GM18868 (cell line): ENCODE data around the gene GABRB2.
A peak's percentile ranks its signal among the peaks of the same experiment; 100 is the strongest.
"Not testable (repeated sequence)": the region's sequence is repeated elsewhere in the genome, so short reads cannot be mapped to it uniquely, and the experiment has no call there.

ENCODE experiments used
- ATAC-seq: cut with Tn5 transposase; IDR thresholded peaks from one replicate; pipeline ENCODE4 v1.9.1; 2021; ENCODE audit warnings: mild to moderate bottlenecking, moderate library complexity; ENCODE audit not compliant: unreplicated experiment

The GABRB2 gene

GRCh38 chr5:161305601-161306000, 240.9 kb downstream of the GABRB2 start:
- no peak for ATAC-seq

DNA sequence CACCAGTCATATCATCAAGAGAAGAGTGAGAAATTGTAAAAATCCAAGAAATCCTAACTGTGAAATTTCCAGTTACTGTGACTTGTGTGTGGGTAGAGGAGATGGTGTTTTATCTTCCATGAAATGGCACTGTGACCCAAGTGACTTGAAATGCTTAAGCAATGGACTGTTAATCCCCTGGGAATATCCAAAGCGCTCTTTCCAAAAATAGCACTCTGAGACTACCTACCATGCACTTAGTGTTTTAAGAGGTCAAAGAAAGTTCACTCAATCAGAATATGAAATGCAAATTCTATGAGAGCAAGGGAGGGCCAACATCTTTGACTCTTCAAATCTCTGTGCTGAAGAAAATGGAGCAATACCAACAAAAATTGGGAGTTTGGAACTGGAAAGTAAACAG, 244.0 kb downstream of the GABRB2 start:
- no peak for ATAC-seq

GRCh38 chr5:161301586-161301985, 244.9 kb downstream of the GABRB2 start:
- ATAC-seq = no peak

- ATAC-seq = peak; percentile 97
Measured at GRCh38 chr5:161299053-161299452, 247.5 kb downstream of the GABRB2 start.

GRCh38 chr5:161297388-161297787, 249.1 kb downstream of the GABRB2 start:
- not testable (repeated sequence) for ATAC-seq

DNA sequence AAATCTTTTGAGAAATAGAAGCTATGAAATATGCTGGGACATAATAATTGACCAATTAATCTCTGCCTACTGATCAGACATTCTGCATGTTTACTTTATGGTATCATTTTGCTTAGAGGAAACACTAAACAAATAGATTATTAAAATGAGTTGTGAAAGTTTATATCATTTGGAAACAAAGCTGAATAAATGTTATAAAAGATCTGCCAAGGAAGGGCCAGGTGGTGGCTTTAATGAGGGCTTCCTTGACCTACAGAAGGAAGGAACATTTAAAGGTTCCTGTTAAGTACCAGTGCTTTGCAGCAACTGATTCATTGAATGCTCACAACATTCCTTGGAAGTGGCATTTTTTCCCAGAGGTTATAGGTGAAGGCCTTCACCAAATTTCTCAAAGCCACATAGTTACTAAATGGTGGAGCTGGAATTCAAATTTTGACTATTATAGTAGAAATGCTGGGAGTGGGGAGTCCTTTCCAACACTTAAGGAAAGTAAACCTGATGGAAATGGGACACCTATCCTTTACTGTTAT, 250.7 kb downstream of the GABRB2 start:
- no peak for ATAC-seq

DNA sequence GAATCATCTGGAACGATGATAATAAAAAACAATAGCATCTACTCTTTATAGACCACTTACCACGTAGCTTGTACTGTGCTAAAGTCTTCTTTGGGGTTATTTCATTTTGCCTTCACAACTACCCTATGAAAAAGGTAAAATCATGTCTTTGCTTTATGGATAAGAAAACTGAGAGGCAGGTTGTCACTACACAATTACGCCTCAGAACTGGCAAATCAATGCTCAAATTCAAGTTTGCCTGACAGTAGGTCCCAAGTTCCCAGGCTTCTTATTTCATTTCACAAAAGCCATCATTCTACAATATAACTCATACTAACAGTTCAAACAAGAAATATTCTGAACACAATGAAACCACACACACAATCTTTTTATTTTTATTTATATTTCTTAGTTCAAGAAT, 258.5 kb downstream of the GABRB2 start:
- no peak for ATAC-seq

- no peak for ATAC-seq
Measured at GRCh38 chr5:161287436-161287835, 259.1 kb downstream of the GABRB2 start.

DNA sequence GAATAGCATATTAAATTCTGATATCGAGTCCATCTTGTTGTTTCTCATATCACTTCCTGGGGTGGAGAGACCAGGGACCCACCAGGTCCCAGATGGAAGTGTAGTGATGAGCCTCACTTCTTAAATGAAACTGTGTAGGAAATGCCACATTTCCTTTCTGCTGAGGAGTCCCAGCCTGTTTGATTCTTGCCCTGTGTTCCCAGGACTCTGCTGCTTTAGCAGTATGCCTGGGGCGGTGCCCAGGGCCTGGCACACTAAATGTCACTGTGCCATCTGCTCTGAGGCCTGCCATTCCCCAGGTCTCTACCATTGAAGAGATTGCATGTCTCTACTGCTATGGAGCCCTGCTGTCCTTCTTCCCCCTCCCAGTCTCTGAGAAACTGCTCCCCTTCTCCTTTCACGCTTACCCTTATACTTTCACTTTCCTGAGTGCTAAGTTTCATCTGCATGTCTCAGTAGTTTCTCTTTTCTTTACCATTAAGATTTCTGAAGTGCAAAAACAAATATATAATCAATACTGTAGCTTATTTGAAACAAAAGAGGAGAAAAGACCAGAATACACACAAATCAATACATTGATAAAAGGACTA, 260.4 kb downstream of the GABRB2 start:
- ATAC-seq = peak; percentile 96

DNA sequence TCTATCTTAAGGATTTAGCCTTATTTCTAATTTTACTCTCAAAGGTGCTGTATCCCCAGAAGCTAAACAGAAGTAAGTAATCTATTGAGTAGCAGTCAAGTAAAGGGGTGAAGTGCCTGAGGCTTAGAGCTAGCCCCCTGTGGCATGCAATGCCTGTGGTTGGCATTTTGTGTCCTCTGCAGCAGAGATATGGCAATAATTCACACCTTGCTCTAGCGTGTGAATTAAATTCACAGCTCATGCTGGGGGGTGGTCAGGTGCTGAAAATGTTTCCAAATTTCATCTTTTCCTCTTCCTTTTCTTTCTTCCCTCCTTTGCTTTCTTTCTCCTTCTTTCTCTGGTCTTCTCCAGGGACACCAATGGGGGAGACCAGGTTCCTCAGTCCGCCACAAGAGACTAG, 262.1 kb downstream of the GABRB2 start:
- no peak for ATAC-seq

DNA sequence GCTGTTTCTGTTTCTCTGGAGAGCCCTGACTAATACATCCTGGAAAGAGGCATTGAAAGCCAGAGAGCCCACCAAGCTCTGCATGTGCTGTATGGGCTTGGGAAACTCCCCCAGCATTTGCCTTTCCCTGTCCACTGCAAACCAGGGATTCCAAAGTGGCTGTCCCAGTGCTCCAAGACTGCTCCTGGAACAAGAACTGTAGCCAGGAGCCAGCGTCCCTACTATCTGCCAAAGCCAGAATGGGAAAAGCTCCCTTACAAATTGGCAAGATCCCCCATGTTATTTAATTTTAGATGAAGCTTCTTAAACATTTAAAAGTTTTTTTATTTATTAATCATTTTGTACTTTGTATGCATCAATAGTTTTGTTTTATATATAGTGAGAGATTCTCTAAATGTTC, 263.2 kb downstream of the GABRB2 start:
- ATAC-seq = no peak

DNA sequence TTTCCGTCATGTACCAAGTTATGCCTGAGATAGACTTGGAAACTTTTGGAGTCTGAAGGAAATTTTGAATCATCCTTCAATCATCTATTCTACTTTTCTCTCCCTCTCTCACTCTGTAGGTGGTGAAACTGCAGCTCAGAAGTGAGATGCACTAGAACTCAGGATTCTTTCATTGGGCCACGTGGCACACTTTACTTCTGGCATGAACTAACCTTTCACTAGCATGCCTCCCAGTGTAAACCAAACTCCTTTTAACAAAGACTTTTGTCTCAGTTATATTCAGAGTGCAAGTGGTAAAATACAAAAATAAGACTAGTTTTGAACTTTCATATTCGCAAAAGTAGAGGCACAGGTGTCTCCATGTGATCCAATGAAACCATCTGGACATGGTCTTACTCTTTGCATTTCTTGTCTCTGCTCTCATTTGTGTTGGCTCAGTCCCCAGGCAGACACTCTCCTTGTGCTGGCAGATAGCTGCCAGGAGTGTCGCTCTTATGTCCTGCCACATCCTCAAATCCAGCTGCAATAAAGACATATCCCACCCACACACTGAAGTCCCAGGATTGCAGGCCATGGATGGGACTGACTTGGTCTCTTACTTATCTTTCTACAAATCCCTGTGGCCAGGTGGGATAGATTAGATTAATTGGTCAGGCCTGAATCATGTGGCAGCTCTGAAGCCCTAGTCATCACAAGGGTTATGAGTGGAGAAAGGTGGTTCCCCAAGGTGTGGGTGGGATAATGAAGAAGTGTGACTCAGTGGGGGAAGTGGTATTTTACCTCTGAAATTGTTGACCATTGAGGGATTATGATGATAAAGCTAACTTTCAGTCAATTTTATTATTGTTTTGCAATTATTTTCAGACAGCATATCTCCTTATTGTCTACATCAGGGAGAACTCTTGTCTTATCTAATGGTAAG, 267.5 kb downstream of the GABRB2 start:
- peak; percentile 81 for ATAC-seq

DNA sequence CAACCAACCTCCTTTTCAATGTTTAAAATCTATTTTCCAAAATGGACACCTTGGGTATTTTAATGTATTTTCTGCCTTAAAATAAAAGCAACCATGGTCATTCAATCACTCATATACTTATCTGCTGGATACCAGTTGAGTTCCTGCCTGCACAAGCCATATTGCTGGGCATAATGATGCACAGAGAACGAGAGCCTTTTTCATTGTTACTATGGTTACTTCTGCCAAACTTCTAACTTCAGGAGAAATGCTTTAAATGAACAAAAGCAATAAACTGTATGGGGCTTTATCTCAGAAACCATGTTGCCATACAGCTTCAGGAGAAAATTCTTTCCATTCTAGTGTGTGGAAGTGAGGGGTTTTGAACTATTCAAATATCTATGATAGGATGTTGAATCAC, 269.5 kb downstream of the GABRB2 start:
- no peak for ATAC-seq

DNA sequence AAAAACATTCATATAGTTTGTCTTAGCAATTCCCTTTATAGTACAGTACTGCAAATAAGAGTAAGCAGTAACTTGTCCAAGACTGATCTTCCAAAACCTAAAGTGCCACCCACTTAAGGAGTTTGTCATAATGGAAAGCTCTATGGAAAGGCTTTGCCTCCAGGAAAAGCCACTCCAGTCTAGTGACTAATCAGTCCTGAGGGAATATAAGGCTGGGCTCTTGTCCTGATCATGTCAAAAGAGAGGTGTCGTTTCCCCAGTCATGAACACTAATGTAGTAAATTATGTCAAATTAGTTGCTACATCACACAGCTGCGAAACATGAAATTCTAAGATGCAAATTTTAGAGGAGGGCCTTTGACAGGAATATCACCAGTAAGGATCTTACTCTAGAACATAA, 271.6 kb downstream of the GABRB2 start:
- no peak for ATAC-seq

DNA sequence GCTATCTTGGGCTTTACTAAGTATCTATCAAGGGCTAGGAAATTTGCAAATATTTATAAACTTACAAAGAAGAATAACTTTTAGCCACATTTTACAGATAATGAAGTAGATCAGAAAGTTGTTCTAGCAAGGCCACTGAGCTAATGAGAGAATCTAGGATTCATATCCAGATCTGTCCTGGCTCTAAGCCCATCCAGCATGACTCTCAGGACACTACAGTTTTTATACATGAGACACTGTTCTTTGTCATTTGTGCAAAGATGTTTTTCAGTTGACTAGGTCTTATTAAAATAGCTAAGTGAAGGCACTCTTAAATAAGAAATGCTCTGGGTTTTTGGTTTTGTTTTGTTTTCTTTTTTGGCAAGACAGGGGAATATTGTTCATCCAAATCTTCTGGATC, 273.1 kb downstream of the GABRB2 start:
- ATAC-seq = no peak

- no peak for ATAC-seq
Measured at GRCh38 chr5:161271816-161272215, 274.7 kb downstream of the GABRB2 start.

DNA sequence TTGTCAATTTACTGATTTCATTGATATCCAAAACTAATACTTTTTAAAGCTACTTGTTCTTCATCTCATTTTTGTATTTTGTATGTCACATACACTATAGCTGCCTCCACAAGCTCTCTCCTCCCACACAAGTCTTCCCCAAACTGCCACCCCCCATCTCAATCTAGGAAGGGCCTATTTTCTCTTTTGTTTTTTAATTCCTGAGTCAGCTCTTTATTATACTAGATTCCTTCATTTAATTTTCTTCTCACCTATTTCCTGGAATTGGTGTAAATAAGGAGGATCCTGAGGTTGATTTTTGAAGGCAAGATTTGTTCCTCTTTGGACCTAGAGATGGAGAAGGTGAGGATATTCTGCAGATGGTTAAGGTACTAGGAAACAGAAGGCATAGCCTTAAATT, 277.4 kb downstream of the GABRB2 start:
- no peak for ATAC-seq

DNA sequence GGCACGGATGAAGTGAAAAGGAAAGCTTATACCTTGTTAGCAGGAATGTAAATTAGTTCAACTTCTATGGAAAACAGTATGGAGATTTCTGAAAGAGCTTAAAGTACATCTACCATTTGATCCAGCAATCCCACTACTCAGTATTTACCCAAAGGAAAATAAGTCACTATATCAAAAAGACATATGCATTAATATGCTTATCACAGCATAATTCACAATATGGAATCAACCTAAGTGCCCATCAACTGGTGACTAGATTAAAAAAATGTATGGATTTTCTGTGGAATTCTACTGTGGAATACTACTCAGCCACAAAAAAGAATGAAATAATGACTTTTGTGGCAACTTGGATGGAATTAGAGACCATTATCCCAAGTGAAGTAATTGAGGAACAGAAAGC, 279.6 kb downstream of the GABRB2 start:
- no peak for ATAC-seq

DNA sequence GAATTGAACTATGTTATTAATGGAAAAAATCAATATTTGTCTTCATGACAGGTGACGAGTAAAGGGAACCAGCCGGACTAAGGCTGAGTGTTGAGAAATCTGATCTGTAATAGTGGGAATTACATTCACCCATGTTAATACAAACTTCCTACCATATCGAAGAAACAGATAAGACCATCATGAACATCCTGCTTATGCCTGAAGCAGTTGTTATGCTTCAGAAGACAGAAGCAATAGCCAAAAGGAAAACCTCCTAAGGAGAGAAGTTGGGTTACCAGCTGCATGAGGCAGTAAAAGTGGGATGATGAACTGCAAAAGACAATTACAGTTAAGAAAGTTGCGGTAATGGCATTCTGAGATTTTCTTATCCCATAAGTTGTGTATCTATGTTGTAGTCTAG, 281.5 kb downstream of the GABRB2 start:
- ATAC-seq = no peak

GRCh38 chr5:161263191-161263590, 283.3 kb downstream of the GABRB2 start:
- ATAC-seq = no peak

DNA sequence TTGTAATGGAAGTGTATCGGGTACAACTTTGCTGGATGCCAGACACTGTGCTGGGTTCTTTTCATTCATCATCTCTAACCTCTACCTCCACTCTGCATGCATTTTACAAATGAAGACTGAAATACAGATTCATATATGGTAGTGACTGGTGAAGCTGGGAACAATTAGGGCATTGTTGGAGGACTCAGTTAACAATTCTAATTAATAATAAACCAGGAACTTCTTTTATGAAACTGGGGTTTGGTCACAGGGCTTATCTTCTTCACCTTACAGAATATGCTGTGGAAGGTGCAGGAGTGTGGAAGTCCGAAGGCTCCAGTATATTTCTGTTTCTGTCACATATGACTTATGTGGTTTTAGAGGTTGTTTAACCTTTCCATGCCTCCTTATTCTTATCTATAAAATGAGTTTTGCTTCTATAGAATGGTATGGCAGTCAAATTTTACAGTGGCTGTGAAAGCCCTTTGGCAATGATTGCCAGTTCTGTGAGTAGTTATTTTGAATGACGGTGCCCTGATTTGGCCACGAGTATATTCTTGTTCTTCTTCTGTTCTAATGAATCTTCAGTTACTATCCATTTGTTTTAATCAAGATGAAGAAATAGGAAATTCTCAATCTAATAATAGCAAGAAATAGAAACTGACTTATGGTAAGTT, 284.7 kb downstream of the GABRB2 start:
- no peak for ATAC-seq

DNA sequence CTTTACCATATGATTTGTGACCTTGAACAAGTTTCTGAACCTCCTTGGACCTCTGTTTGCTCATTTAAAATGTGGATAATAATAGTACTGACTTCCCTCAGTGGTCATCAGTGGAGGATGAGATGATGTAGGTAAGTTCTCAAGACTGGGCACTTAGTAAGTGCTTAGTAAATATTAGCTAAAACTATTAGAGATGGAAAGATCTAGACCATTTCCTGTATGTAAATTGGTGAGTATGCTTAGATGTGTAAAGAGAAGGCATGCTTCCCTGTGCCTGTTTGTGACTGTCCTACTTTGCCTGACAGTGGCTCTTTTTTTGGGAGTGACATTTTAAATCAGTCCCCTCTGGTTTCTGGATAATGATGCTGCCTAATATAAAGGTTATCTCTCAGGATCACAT, 288.1 kb downstream of the GABRB2 start:
- ATAC-seq = no peak
